Measurements from ENCODE around the gene HLA-DOA. TPM values are rescaled to one million over a fixed set of nuclear protein-coding genes. Genes with fewer than 3 reads are reported as not detected.

HLA-DOA gene
- total and polyA plus RNA-seq, 10 of the 15 experiments (the other 5 are each of a cell fraction or from before 2014, with no cell fraction given): 8.8 to 108 (median 58.3) TPM

GRCh38 chr6:32971581-32972352, 37.6 kb downstream of the HLA-DOA start (continued):
- TF ChIP-seq PRDM15 (CRISPR knock-in tag; IDR thresholded peaks at IDR 0.05) (peak; percentile 96; the same call in 1 of the 2 replicates), TCF3 (IDR thresholded peaks at IDR 0.05; ENCODE audit: borderline replicate concordance, insufficient read depth, low read depth, low read length) (peak; percentile 96), CBFB (IDR thresholded peaks at IDR 0.05; ENCODE audit: low read depth) (peak; percentile 98), NR2F1 (conservative IDR thresholded peaks at IDR 0.05) (0 out of 2 replicates have a peak, but pooled peaks have one; percentile 26), TCF7 (IDR thresholded peaks at IDR 0.05; ENCODE audit: borderline replicate concordance) (peak; percentile 37; the same call in 1 of the 2 replicates), E2F4 (IDR thresholded peaks at IDR 0.05; ENCODE audit: low read depth, low read length) (no peak), ZNF274 (IDR thresholded peaks at IDR 0.05; ENCODE audit: insufficient read depth, insufficient read length) (no peak), NBN (IDR thresholded peaks at IDR 0.05) (peak; percentile 100), REST (IDR thresholded peaks at IDR 0.05; ENCODE audit: low read depth, low read length) (peak; percentile 61), MEF2B (IDR thresholded peaks at IDR 0.05; ENCODE audit: partially characterized antibody, poor library complexity, severe bottlenecking) (peak; percentile 49), TBL1XR1 (IDR thresholded peaks at IDR 0.05; ENCODE audit: low read depth, low read length) (peak; percentile 57; the same call in 1 of the 2 replicates), HDGF (IDR thresholded peaks at IDR 0.05) (peak; percentile 100), RAD51 (IDR thresholded peaks at IDR 0.05) (0 out of 2 replicates have a peak, but pooled peaks have one; percentile 4), SREBF1 (IDR thresholded peaks at IDR 0.05; ENCODE audit: low read length) (no peak; the same call in 1 of the 2 replicates), NFIC (IDR thresholded peaks at IDR 0.05; ENCODE audit: low read depth, low read length) (no peak), GATAD2B (conservative IDR thresholded peaks at IDR 0.05; ENCODE audit: low read depth) (peak; percentile 38; the same call in 1 of the 2 replicates), NFYA (IDR thresholded peaks at IDR 0.05; ENCODE audit: borderline replicate concordance, low read depth, low read length) (no peak), RFX5 (IDR thresholded peaks at IDR 0.05; ENCODE audit: low read depth, low read length) (peak; percentile 98), FOXK2 (IDR thresholded peaks at IDR 0.05) (no peak), ETV6 (conservative IDR thresholded peaks at IDR 0.05 in 1 of 2, IDR thresholded peaks at IDR 0.05 in 1 of 2; ENCODE audit: borderline replicate concordance in 1 of 2, low read depth in 1 of 2) (no peak; a peak in 1 of 4 replicates)
